Measurements from ENCODE around the gene COL21A1.

GRCh38 chr6:56147766-56148165 is 99.6 kb downstream of the COL21A1 start:
- TF ChIP-seq CTCF (IDR thresholded peaks at IDR 0.05) (no peak), POLR2A (IDR thresholded peaks at IDR 0.05) (no peak)
